HepG2 (cell line): Measurements from ENCODE around the gene SCGB2B2. TPM values are rescaled to one million over a fixed set of nuclear protein-coding genes. Genes with fewer than 3 reads are reported as not detected.

Experiments used
- ATAC-seq: fragments of 200-7000 bp; cut with Tn5 transposase; 3 replicates; pipeline ENCODE4 v1.9.1; 2020; ENCODE audit warnings: mild to moderate bottlenecking, moderate library complexity
- BruUV-seq: library from RNA; stranded (reverse); fragments of 400-500 nt; replicated peaks from 2 replicates; lab custom pipeline; 2021; lab: Mats Ljungman, UMichigan
- CTCF ChIA-PET: fragments of 300-600 bp; formaldehyde crosslinking; extraction: SDS; loops from one replicate; lab custom pipeline; 2021; ENCODE audit warnings: low total read pairs, inconsistent platforms, low intra/inter-chr PET ratio; lab: Yijun Ruan, JAX
- POLR2A ChIA-PET: fragments of 350-600 bp; sonication (Branson Sonifier 250); formaldehyde crosslinking; loops from one replicate; lab custom pipeline; 2020; ENCODE audit warnings: antibody characterized with exemption, inconsistent platforms; lab: Yijun Ruan, JAX
- DNase-seq: peaks from one replicate; pipeline ENCODE4 v3.0.0-alpha.2; 2015; ENCODE audit warnings: low spot score
- FAIRE-seq: peaks from 3 replicates; lab custom pipeline; 2011; peaks lifted over from hg19 to GRCh38; lab: Jason Lieb, UNC
- H2AFZ ChIP-seq: one replicate; pipeline ENCODE4 v1.6.1; 2011; ENCODE audit warnings: low read length, inconsistent platforms
- H3K27ac ChIP-seq: fragments of 300-600 bp; 3 replicates; pipeline ENCODE4 v1.8.0; 2011; ENCODE audit warnings: mixed run types, mild to moderate bottlenecking, mixed read lengths, low read length, inconsistent platforms; ENCODE audit not compliant: insufficient read depth; ENCODE audit errors: extremely low read length
- H3K27me3 ChIP-seq, 2 experiments: fragments of 200-600 bp in 1 of 2; 2 replicates in 1 of 2; 3 replicates in 1 of 2; pipeline versions ENCODE4 v1.6.0 to v1.8.0; 2011; ENCODE audit warnings: low read length in 2 of 2, mild to moderate bottlenecking in 2 of 2, moderate library complexity in 2 of 2, inconsistent platforms in 1 of 2; ENCODE audit not compliant: insufficient read depth in 2 of 2, control insufficient read depth in 1 of 2
- H3K36me3 ChIP-seq, 2 experiments: fragments of 200-600 bp in 1 of 2; replicated peaks in 1 of 2; 2 replicates in 1 of 2; 3 replicates in 1 of 2; pipeline versions ENCODE4 v1.5.1 to v1.8.0; 2011; ENCODE audit warnings: low read length in 2 of 2, inconsistent platforms in 1 of 2; ENCODE audit not compliant: insufficient read depth in 2 of 2, control insufficient read depth in 1 of 2
- H3K4me1 ChIP-seq: 2 replicates; pipeline ENCODE4 v1.5.1; 2012; ENCODE audit warnings: low read length, inconsistent platforms; ENCODE audit not compliant: insufficient read depth
- H3K4me2 ChIP-seq: 2 replicates; pipeline ENCODE4 v1.6.0; 2011; ENCODE audit warnings: low read depth, low read length, inconsistent platforms
- H3K4me3 ChIP-seq, 3 experiments: fragments of 200-600 bp in 1 of 3; sonication (generic), shearing (Covaris generic) in 1 of 3; replicated peaks in 1 of 3; 2 replicates each; pipeline ENCODE4 v1.5.1; 2011 to 2016; ENCODE audit warnings: low read length in 3 of 3, inconsistent platforms in 2 of 3, low read depth in 2 of 3, mild to moderate bottlenecking in 2 of 3, control low read depth in 1 of 3, mixed read lengths in 1 of 3; ENCODE audit not compliant: insufficient read depth in 1 of 3
- H3K79me2 ChIP-seq: one replicate; pipeline ENCODE4 v1.6.1; 2011; ENCODE audit warnings: low read length, inconsistent platforms; ENCODE audit not compliant: insufficient read depth
- H3K9ac ChIP-seq: 2 replicates; pipeline ENCODE4 v1.6.0; 2011; ENCODE audit warnings: mild to moderate bottlenecking, low read depth, low read length, inconsistent platforms; ENCODE audit not compliant: insufficient read depth
- H3K9me3 ChIP-seq: 2 replicates; pipeline ENCODE4 v1.5.1; 2012; ENCODE audit warnings: mild to moderate bottlenecking, low read length
- H4K20me1 ChIP-seq: 2 replicates; pipeline ENCODE4 v1.6.0; 2011; ENCODE audit warnings: inconsistent platforms, mild to moderate bottlenecking, low read length, moderate library complexity; ENCODE audit not compliant: insufficient read depth
- MEF2D ChIP-seq: sonication (generic); formaldehyde crosslinking; IDR thresholded peaks from 2 replicates; pipeline ENCODE4 v1.5.1; 2020; ENCODE audit warnings: mild to moderate bottlenecking, missing genetic modification reagents
- RELA ChIP-seq: sonication (generic); formaldehyde crosslinking; IDR thresholded peaks from 2 replicates; pipeline ENCODE4 v1.4.0; 2020; ENCODE audit warnings: missing genetic modification reagents
- REPIN1 ChIP-seq: sonication (generic); formaldehyde crosslinking; IDR thresholded peaks from 2 replicates; pipeline ENCODE4 v1.8.0; 2022; ENCODE audit warnings: missing genetic modification reagents, low read depth, mild to moderate bottlenecking, borderline replicate concordance
- SKIL ChIP-seq: sonication (generic); formaldehyde crosslinking; IDR thresholded peaks from 2 replicates; pipeline ENCODE4 v1.8.0; 2022; ENCODE audit warnings: missing genetic modification reagents, mild to moderate bottlenecking, moderate library complexity, borderline replicate concordance
- ZFX ChIP-seq: sonication (generic); formaldehyde crosslinking; IDR thresholded peaks from 2 replicates; pipeline ENCODE4 v1.4.0; 2020; ENCODE audit warnings: mild to moderate bottlenecking, low read depth, missing genetic modification reagents, moderate library complexity
- ZNF263 ChIP-seq: sonication (generic); formaldehyde crosslinking; IDR thresholded peaks from 2 replicates; pipeline ENCODE4 v1.4.0; 2020; ENCODE audit warnings: missing genetic modification reagents
- ZNF280B ChIP-seq: sonication (generic); formaldehyde crosslinking; IDR thresholded peaks from 2 replicates; pipeline ENCODE4 v1.5.0; 2020; ENCODE audit warnings: missing genetic modification reagents, mild to moderate bottlenecking, borderline replicate concordance
- ZNF331 ChIP-seq: sonication (generic); formaldehyde crosslinking; IDR thresholded peaks from 2 replicates; pipeline ENCODE4 v1.4.0; 2020; ENCODE audit warnings: missing genetic modification reagents
- ZNF576 ChIP-seq: sonication (generic); formaldehyde crosslinking; IDR thresholded peaks from 2 replicates; pipeline ENCODE4 v1.4.0; 2020; ENCODE audit warnings: mild to moderate bottlenecking, missing genetic modification reagents
- ZNF850 ChIP-seq: sonication (generic); formaldehyde crosslinking; conservative IDR thresholded peaks from 2 replicates; pipeline ENCODE4 v1.9.0; 2021; ENCODE audit warnings: mild to moderate bottlenecking, missing genetic modification reagents
- in situ Hi-C: cut with HindIII; loops from 2 replicates; pipeline ENCODE4 v1.10.0; 2017; ENCODE audit warnings: low pct_unique_long_range_greater_than_20kb; ENCODE audit not compliant: extremely low pct_ligation_motif_present
- intact Hi-C: fragments of 100-400 bp; cut with micrococcal nuclease; formaldehyde crosslinking; loops from one replicate; pipeline ENCODE4 v1.10.0; 2022; ENCODE audit not compliant: unreplicated experiment
- polyA plus RNA-seq, 8 experiments: library from polyadenylated mRNA; depleted of rRNA in 3 of 8; stranded (reverse) in 7 of 8; unstranded in 1 of 8; fragments of >200 nt; fragmentation: Illumina TruSeq in 4 of 8; extraction: Trizol in 4 of 8; gene quantifications; 2 replicates each; pipeline versions ENCODE4 v1.2.1 to v1.2.3, GENCODE V29; 2011 to 2016; ENCODE audit warnings: low read depth in 4 of 8, missing spikeins in 1 of 8, mixed read lengths in 1 of 8; ENCODE audit not compliant: insufficient read depth in 1 of 8
- total RNA-seq, 5 experiments: library from RNA; depleted of rRNA; stranded (reverse); fragments of >200 nt; fragmentation: Illumina TruSeq; extraction: Trizol; gene quantifications; 2 replicates each; pipeline ENCODE4 v1.2.3, GENCODE V29; 2016; ENCODE audit warnings: low read depth in 1 of 5

Gene SCGB2B2
- total and polyA plus RNA-seq, 2 of the 13 experiments (the other 11 are each of a cell fraction or from before 2014, with no cell fraction given): 0.03 TPM; not detected in 1

GRCh38 chr19:34715357-34715756 lies 38.4 kb upstream of the SCGB2B2 start:
- Histone ChIP-seq H3K9me3 (peaks cover 5% of the 10 kb centered on the region; the same call in 1 of the 2 replicates), H3K4me2 (no peak overlapping the region), H4K20me1 (no peaks in the 10 kb centered on the region), H3K79me2 (no peaks in the 10 kb centered on the region), H2AFZ (no peak overlapping the region), H3K27ac (no peak overlapping the region), H3K27me3 (peaks cover 0 to 5% of the 10 kb centered on the region in 2 experiments; a peak in 1 of 5 replicates), H3K9ac (no peak overlapping the region), H3K36me3 (no peaks in the 10 kb centered on the region), H3K4me1 (no peaks in the 10 kb centered on the region), H3K4me3 (no peak overlapping the region)
- no peak for TF ChIP-seq SKIL (CRISPR knock-in tag)
- no peak for TF ChIP-seq ZNF263 (CRISPR knock-in tag)
- TF ChIP-seq ZNF331 (CRISPR knock-in tag): no peak
- no peak for TF ChIP-seq ZNF576 (CRISPR knock-in tag)
- no peak for TF ChIP-seq REPIN1 (CRISPR knock-in tag)
- TF ChIP-seq RELA (CRISPR knock-in tag): no peak
- TF ChIP-seq MEF2D (CRISPR knock-in tag): no peak
- TF ChIP-seq ZNF850: no peak
- no peak for TF ChIP-seq ZNF280B (CRISPR knock-in tag)
- TF ChIP-seq ZFX (CRISPR knock-in tag): no peak
- no peak for FAIRE-seq
- ChIA-PET CTCF (no interaction called here), POLR2A (no interaction called here)
- DNase-seq: no peak
- in situ Hi-C loops (loop anchor here (10.0 kb wide), 1 partner anchor 211 kb away; no protein-coding TSS in a partner anchor), intact Hi-C loops (no loop called here)
- no TSS peak for BruUV-seq
- ATAC-seq: no peak
